Gastrocnemius medialis (tissue), 4 donors: ENCODE measurements around the gene PRKACA. TPM values are rescaled to one million over a fixed set of nuclear protein-coding genes. Genes with fewer than 3 reads are reported as not detected.

ENCODE experiments used
- ATAC-seq, 2 donors: fragments of 150-250 bp; one replicate each; pipeline ENCODE4 v1.9.1; 2016
- DNase-seq, 2 donors: peaks; one replicate each; pipeline ENCODE4 v3.0.0-alpha.2; 2019
- H3K27ac ChIP-seq, 4 donors: fragments of 200-600 bp; sonication (generic); 1 replicate in 1 of 4; 2 replicates in 3 of 4; pipeline ENCODE4 v1.5.1; 2016 to 2018; ENCODE audit warnings: mild to moderate bottlenecking in 2 of 4, moderate library complexity in 1 of 4
- H3K27me3 ChIP-seq, 3 donors: fragments of 200-600 bp; sonication (generic) in 2 of 3; 1 replicate in 1 of 3; 2 replicates in 2 of 3; pipeline versions ENCODE4 v1.5.1 to v1.6.0; 2016 to 2019; ENCODE audit warnings: mild to moderate bottlenecking in 1 of 3, moderate library complexity in 1 of 3
- H3K36me3 ChIP-seq, 2 donors: fragments of 200-600 bp; sonication (generic) in 1 of 2; one replicate each; pipeline ENCODE4 v1.5.1; 2017 to 2018
- H3K4me1 ChIP-seq, 2 donors: fragments of 200-600 bp; sonication (generic) in 1 of 2; one replicate each; pipeline ENCODE4 v1.5.1; 2016 to 2017; ENCODE audit warnings: mild to moderate bottlenecking in 2 of 2
- H3K4me3 ChIP-seq, 4 donors: fragments of 200-600 bp; sonication (generic) in 3 of 4; 1 replicate in 1 of 4; 2 replicates in 3 of 4; pipeline ENCODE4 v1.5.1; 2016 to 2019; ENCODE audit warnings: mild to moderate bottlenecking in 2 of 4
- H3K9me3 ChIP-seq, 3 donors: fragments of 200-600 bp; sonication (generic) in 2 of 3; 1 replicate in 1 of 3; 2 replicates in 2 of 3; pipeline ENCODE4 v1.5.1; 2016 to 2019
- CTCF ChIP-seq, 5 experiments: fragments of 450-650 bp in 3 of 5; fragments of 200-600 bp in 2 of 5; sonication (generic) in 2 of 5; IDR thresholded peaks in 4 of 5; conservative IDR thresholded peaks in 1 of 5; 1 replicate in 4 of 5; 2 replicates in 1 of 5; pipeline ENCODE4 v1.5.1; 2016 to 2019; ENCODE audit warnings: antibody characterized with exemption in 5 of 5, mild to moderate bottlenecking in 3 of 5, moderate library complexity in 3 of 5
- POLR2A ChIP-seq, 2 donors: fragments of 450-650 bp; IDR thresholded peaks; one replicate each; pipeline ENCODE4 v1.6.1; 2017; ENCODE audit warnings: antibody characterized with exemption in 2 of 2, mild to moderate bottlenecking in 2 of 2, moderate library complexity in 2 of 2
- in situ Hi-C, 4 donors: fragments of 200-750 bp; cut with MboI; loops; one replicate each; pipeline versions ENCODE4 v1.15.0 to v1.8.0; 2017; ENCODE audit warnings: low sequenced_read_pairs in 4 of 4
- intact Hi-C: fragments of 100-400 bp; cut with DNase I; formaldehyde crosslinking; loops from one replicate; pipeline ENCODE4 v1.15.1; 2023; ENCODE audit warnings: low total_unique reads
- total RNA-seq, 4 donors: library from RNA; depleted of rRNA; stranded (reverse); fragments of >200 nt; gene quantifications; one replicate each; pipeline versions ENCODE4 v1.1.0 to v1.2.3, GENCODE V29; 2016

PRKACA gene
- total RNA-seq, 4 donors from 2014 or later = 74.7 to 180 (median 147) TPM

GRCh38 chr19:14119644-14120496 lies 2.3 kb upstream of the PRKACA start:
- Histone ChIP-seq H3K27ac (peak overlapping the region; percentile 98 to 100 (median 99)), H3K9me3 (no peaks in the 10 kb centered on the region), H3K4me3 (peak overlapping the region in 3 of 4 donors; percentile 61 to 71 (median 67)), H3K36me3 (no peaks in the 10 kb centered on the region), H3K4me1 (peaks cover 38 to 39% of the 10 kb centered on the region in 2 donors), H3K27me3 (no peaks in the 10 kb centered on the region)
- intact Hi-C loops (loop anchor here (2.0 to 5.0 kb wide), 3 partner anchors 113 to 443 kb away; partner anchors contain the start of gene RFX1), in situ Hi-C loops (loop anchor here in 1 of 4 donors (5.0 kb wide), 1 partner anchor 38 kb away; no protein-coding TSS in a partner anchor)
- DNase-seq (no peak), ATAC-seq (no peak)
- TF ChIP-seq CTCF (IDR thresholded peaks at IDR 0.05 in 4 of 5, conservative IDR thresholded peaks at IDR 0.05 in 1 of 5) = no peak
- no peak for TF ChIP-seq POLR2A (IDR thresholded peaks at IDR 0.05)

- DNase-seq = no peak
- peak overlapping the region; percentile 98 to 100 (median 99) for H3K27ac ChIP-seq
- TF ChIP-seq POLR2A (IDR thresholded peaks at IDR 0.05) (no peak), CTCF (IDR thresholded peaks at IDR 0.05 in 4 of 5, conservative IDR thresholded peaks at IDR 0.05 in 1 of 5) (no peak)
- H3K4me1 ChIP-seq = peaks cover 45 to 46% of the 10 kb centered on the region in 2 donors
- no peaks in the 10 kb centered on the region for H3K36me3 ChIP-seq
- in situ Hi-C loops (loop anchor here in 1 of 4 donors (5.0 kb wide), 1 partner anchor 37 kb away; no protein-coding TSS in a partner anchor), intact Hi-C loops (loop anchor here (2.0 to 5.0 kb wide), 3 partner anchors 112 to 444 kb away; partner anchors contain the start of gene RFX1)
- H3K27me3 ChIP-seq = no peaks in the 10 kb centered on the region
- no peaks in the 10 kb centered on the region for H3K9me3 ChIP-seq
- peak overlapping the region; percentile 61 to 71 (median 64) for H3K4me3 ChIP-seq
- ATAC-seq = no peak
Measured at GRCh38 chr19:14119146-14119545, 1.6 kb upstream of the PRKACA start.

- intact Hi-C loops = loop anchor here (1.0 to 5.0 kb wide), 6 partner anchors 10 to 444 kb away; partner anchors contain the start of genes ASF1B, DNAJB1 and RFX1
- peak; percentile 90 to 99 for DNase-seq
- Histone ChIP-seq H3K4me3 (peak overlapping the region; percentile 61 to 71 (median 64)), H3K27ac (peak overlapping the region; percentile 98 to 100 (median 99)), H3K36me3 (no peaks in the 10 kb centered on the region), H3K4me1 (peaks cover 53% of the 10 kb centered on the region in 2 donors), H3K27me3 (no peaks in the 10 kb centered on the region), H3K9me3 (no peaks in the 10 kb centered on the region)
- in situ Hi-C loops = loop anchor here in 1 of 4 donors (5.0 kb wide), 1 partner anchor 36 kb away; no protein-coding TSS in a partner anchor
- peak; percentile 71 to 81 for ATAC-seq
- peak in 1 of 5 experiments; percentile 12 for TF ChIP-seq CTCF (IDR thresholded peaks at IDR 0.05 in 4 of 5, conservative IDR thresholded peaks at IDR 0.05 in 1 of 5)
- peak; percentile 77 to 78 for TF ChIP-seq POLR2A (IDR thresholded peaks at IDR 0.05)
Measured at GRCh38 chr19:14118165-14119051, 846 bp upstream of the PRKACA start.

- TF ChIP-seq POLR2A (IDR thresholded peaks at IDR 0.05) (no peak), CTCF (IDR thresholded peaks at IDR 0.05 in 4 of 5, conservative IDR thresholded peaks at IDR 0.05 in 1 of 5) (peak in 1 of 5 experiments; percentile 15)
- Histone ChIP-seq H3K4me3 (peak overlapping the region; percentile 83 to 99 (median 95)), H3K27me3 (no peaks in the 10 kb centered on the region), H3K36me3 (no peaks in the 10 kb centered on the region), H3K27ac (peak overlapping the region; percentile 95 to 99 (median 96)), H3K9me3 (no peaks in the 10 kb centered on the region), H3K4me1 (peaks cover 66% of the 10 kb centered on the region in 2 donors)
- intact Hi-C loops = loop anchor here (5.0 kb wide), 2 partner anchors 110 to 265 kb away; partner anchors contain the start of gene RFX1
- DNase-seq = peak in 1 of 2 donors; percentile 47
- in situ Hi-C loops = loop anchor here in 1 of 4 donors (5.0 kb wide), 1 partner anchor 35 kb away; no protein-coding TSS in a partner anchor
- ATAC-seq = no peak
Measured at GRCh38 chr19:14116918-14117578, 514 bp downstream of the PRKACA start.
